Skeletal muscle satellite cell (primary cell): ENCODE measurements around the gene SPN.
"Not testable (repeated sequence)": the region's sequence is repeated elsewhere in the genome, so short reads cannot be mapped to it uniquely, and the experiment has no call there.

Experiments
- H3K27me3 ChIP-seq: 2 replicates; pipeline ENCODE4 v1.7.0; 2013; ENCODE audit warnings: low read length; ENCODE audit not compliant: control insufficient read depth, insufficient read depth
- H3K36me3 ChIP-seq: 2 replicates; pipeline ENCODE4 v1.7.0; 2013; ENCODE audit warnings: mild to moderate bottlenecking, control low read depth, low read length; ENCODE audit not compliant: insufficient read depth
- H3K4me1 ChIP-seq: 2 replicates; pipeline ENCODE4 v1.7.0; 2013; ENCODE audit warnings: low read length; ENCODE audit not compliant: control insufficient read depth, insufficient read depth
- H3K4me2 ChIP-seq: 2 replicates; pipeline ENCODE4 v1.7.0; 2013; ENCODE audit warnings: mild to moderate bottlenecking, low read length
- H3K4me3 ChIP-seq: 2 replicates; pipeline ENCODE4 v1.7.0; 2013; ENCODE audit warnings: low read length
- H3K9ac ChIP-seq: 2 replicates; pipeline ENCODE4 v1.7.0; 2013; ENCODE audit warnings: mild to moderate bottlenecking, low read depth, low read length, moderate library complexity
- H3K9me3 ChIP-seq: replicated peaks from 2 replicates; pipeline ENCODE4 v1.7.0; 2013; ENCODE audit warnings: mild to moderate bottlenecking, control low read depth, low read length

Gene SPN

GRCh38 chr16:29664091-29664921 lies 1.3 kb downstream of the SPN start:
- Histone ChIP-seq H3K4me3 (no peak overlapping the region), H3K4me1 (no peaks in the 10 kb centered on the region), H3K9ac (no peak overlapping the region), H3K36me3 (no peaks in the 10 kb centered on the region), H3K9me3 (no peaks in the 10 kb centered on the region), H3K27me3 (peaks cover 16% of the 10 kb centered on the region), H3K4me2 (no peak overlapping the region)

GRCh38 chr16:29665294-29666077 lies 2.4 kb downstream of the SPN start:
- H3K9ac ChIP-seq: no peak overlapping the region
- no peaks in the 10 kb centered on the region for H3K4me1 ChIP-seq
- H3K4me3 ChIP-seq: no peak overlapping the region
- H3K27me3 ChIP-seq: peaks cover 16% of the 10 kb centered on the region
- no peak overlapping the region for H3K4me2 ChIP-seq
- no peaks in the 10 kb centered on the region for H3K9me3 ChIP-seq
- no peaks in the 10 kb centered on the region for H3K36me3 ChIP-seq

GRCh38 chr16:29667322-29667610 lies 4.2 kb downstream of the SPN start:
- H3K27me3 ChIP-seq: peaks cover 15% of the 10 kb centered on the region
- H3K4me2 ChIP-seq, H3K36me3 ChIP-seq, H3K4me1 ChIP-seq, H3K9me3 ChIP-seq, H3K9ac ChIP-seq, H3K4me3 ChIP-seq: not testable (repeated sequence)

- Histone ChIP-seq H3K4me1 (no peaks in the 10 kb centered on the region), H3K4me3 (no peak overlapping the region), H3K9me3 (no peaks in the 10 kb centered on the region), H3K4me2 (no peak overlapping the region), H3K36me3 (no peaks in the 10 kb centered on the region), H3K9ac (no peak overlapping the region), H3K27me3 (peaks cover 15% of the 10 kb centered on the region)
Observed at GRCh38 chr16:29667755-29668154, 4.7 kb downstream of the SPN start.

- no peak overlapping the region for H3K4me3 ChIP-seq
- H3K27me3 ChIP-seq: peaks cover 15% of the 10 kb centered on the region
- no peaks in the 10 kb centered on the region for H3K9me3 ChIP-seq
- H3K4me2 ChIP-seq: no peak overlapping the region
- H3K36me3 ChIP-seq: no peaks in the 10 kb centered on the region
- no peak overlapping the region for H3K9ac ChIP-seq
- H3K4me1 ChIP-seq: no peaks in the 10 kb centered on the region
Observed at GRCh38 chr16:29668267-29668666, 5.2 kb downstream of the SPN start.

- Histone ChIP-seq H3K4me2 (no peak overlapping the region), H3K36me3 (no peaks in the 10 kb centered on the region), H3K4me3 (no peak overlapping the region), H3K4me1 (peaks cover 6% of the 10 kb centered on the region), H3K9ac (no peak overlapping the region), H3K9me3 (no peaks in the 10 kb centered on the region), H3K27me3 (peaks cover 4% of the 10 kb centered on the region)
Observed at GRCh38 chr16:29673501-29673900, 10.5 kb downstream of the SPN start.

GRCh38 chr16:29674188-29674587 lies 11.1 kb downstream of the SPN start:
- Histone ChIP-seq H3K9ac (no peak overlapping the region), H3K4me3 (no peak overlapping the region), H3K27me3 (peaks cover 4% of the 10 kb centered on the region), H3K4me2 (peak overlapping the region; percentile 16), H3K9me3 (no peaks in the 10 kb centered on the region), H3K36me3 (no peaks in the 10 kb centered on the region), H3K4me1 (peaks cover 6% of the 10 kb centered on the region)

- Histone ChIP-seq H3K4me2 (no peak overlapping the region), H3K4me1 (peaks cover 12% of the 10 kb centered on the region), H3K4me3 (no peak overlapping the region), H3K36me3 (no peaks in the 10 kb centered on the region), H3K27me3 (no peaks in the 10 kb centered on the region), H3K9ac (no peak overlapping the region), H3K9me3 (no peaks in the 10 kb centered on the region)
Observed at GRCh38 chr16:29675811-29676643, 13.0 kb downstream of the SPN start.

GRCh38 chr16:29676989-29677785 lies 14.1 kb downstream of the SPN start:
- Histone ChIP-seq H3K4me1 (peaks cover 12% of the 10 kb centered on the region), H3K9me3 (no peaks in the 10 kb centered on the region), H3K27me3 (no peaks in the 10 kb centered on the region), H3K4me2 (no peak overlapping the region), H3K4me3 (no peak overlapping the region), H3K9ac (no peak overlapping the region), H3K36me3 (no peaks in the 10 kb centered on the region)

- peak within 1 kb of the TSS; percentile 21 for H3K4me2 ChIP-seq
- no peaks in the 10 kb centered on the region for H3K9me3 ChIP-seq
- peak within 1 kb of the TSS; percentile 34 for H3K4me3 ChIP-seq
- no peaks in the 10 kb centered on the region for H3K36me3 ChIP-seq
- peaks cover 12% of the 10 kb centered on the region for H3K4me1 ChIP-seq
- no peaks in the 10 kb centered on the region for H3K27me3 ChIP-seq
- H3K9ac ChIP-seq: no peak within 1 kb of the TSS
Observed at GRCh38 chr16:29678691-29679267, 15.7 kb downstream of the SPN start, which contains the start of gene QPRT. Gene QPRT (plus strand): TSS chr16:29679180. CDS start chr16:29679198, 18 bp downstream.
